Fibroblast of skin of right quadriceps (primary cell): ENCODE measurements around the gene OR6Q1.
A peak's percentile ranks its signal among the peaks of the same experiment; 100 is the strongest.
"Not testable (repeated sequence)": the region's sequence is repeated elsewhere in the genome, so short reads cannot be mapped to it uniquely, and the experiment has no call there.

ENCODE experiments used
- DNase-seq: peaks from one replicate; pipeline ENCODE4 v3.0.0-alpha.2; 2013

OR6Q1 gene, protein sequence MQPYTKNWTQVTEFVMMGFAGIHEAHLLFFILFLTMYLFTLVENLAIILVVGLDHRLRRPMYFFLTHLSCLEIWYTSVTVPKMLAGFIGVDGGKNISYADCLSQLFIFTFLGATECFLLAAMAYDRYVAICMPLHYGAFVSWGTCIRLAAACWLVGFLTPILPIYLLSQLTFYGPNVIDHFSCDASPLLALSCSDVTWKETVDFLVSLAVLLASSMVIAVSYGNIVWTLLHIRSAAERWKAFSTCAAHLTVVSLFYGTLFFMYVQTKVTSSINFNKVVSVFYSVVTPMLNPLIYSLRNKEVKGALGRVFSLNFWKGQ

DNA sequence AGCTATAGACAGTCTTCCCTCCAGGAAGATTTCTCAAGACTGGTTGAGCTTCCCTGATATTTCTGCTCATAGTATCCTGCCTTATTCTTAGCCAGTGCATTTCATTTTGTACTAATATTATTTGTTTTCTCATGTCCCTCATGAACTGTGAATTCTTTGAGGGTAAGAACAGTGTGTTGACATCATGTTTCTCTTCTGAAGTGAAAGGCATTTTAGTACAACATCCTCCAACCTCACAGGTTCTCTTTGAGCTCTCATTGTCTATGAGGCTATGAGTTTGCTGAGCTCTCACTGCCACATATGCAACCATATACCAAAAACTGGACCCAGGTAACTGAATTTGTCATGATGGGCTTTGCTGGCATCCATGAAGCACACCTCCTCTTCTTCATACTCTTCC lies at the start of gene OR6Q1:
Gene OR6Q1 (plus strand): TSS at position 301 of the 400 bp plus-strand sequence. CDS start 0 bp downstream, at position 301.
- no peak for DNase-seq

DNA sequence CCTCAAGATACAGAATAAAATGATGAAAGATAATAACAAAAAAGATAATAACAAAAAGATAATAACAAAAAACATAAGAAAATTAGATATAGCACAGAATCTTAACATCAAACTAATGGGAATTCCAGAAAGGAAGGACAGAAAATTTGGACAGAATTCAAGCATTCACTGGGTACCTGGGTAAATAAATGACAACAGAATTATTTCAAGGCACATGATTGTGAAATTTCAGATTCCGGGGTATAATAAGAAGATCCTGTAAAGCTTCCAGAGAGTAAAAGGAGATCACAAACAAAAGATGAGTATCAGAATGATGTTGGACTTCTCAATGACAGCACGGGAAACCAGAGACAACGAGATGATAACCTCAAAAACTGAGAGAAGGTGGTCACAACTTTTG lies 49.2 kb upstream of the OR6Q1 start:
- DNase-seq, result no peak

DNA sequence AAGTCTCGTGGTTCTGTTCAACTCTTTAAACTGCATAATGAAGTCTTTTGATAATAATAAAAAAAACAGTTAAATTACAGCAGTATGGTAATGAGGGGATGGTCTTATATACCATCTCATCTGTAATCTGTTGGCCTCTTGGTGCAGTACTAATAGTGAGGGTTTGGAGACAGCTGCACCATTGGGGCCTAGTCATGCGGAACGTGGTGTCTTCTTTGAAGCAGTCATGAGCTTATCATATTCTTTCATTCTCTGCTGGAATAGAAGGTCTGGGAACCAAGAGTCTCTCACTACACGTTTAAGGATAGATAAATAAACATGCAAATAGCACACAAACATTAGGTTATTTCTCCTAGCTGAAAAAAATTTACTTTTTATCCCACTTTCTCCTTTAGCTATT lies 48.0 kb upstream of the OR6Q1 start:
- no peak for DNase-seq

DNA sequence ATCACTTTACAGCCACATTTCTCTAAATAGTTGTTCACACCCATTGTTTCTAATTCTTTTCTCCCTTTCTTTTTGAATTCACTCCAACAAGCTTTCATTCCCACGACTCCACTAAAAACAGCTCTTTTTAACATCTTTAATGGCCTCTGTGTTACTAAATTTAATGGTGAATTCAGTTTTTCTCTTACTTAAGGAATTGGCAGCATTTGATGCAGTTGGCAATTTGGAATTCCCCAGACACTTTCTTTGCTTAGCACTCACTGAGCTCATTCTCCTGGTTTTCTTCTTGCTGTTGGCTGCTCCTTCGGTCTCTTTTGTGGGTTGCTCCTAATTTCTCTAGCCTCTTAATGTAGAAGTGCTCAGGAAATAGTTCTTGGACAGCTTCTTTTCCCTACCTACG lies 47.6 kb upstream of the OR6Q1 start:
- DNase-seq, result no peak

DNA sequence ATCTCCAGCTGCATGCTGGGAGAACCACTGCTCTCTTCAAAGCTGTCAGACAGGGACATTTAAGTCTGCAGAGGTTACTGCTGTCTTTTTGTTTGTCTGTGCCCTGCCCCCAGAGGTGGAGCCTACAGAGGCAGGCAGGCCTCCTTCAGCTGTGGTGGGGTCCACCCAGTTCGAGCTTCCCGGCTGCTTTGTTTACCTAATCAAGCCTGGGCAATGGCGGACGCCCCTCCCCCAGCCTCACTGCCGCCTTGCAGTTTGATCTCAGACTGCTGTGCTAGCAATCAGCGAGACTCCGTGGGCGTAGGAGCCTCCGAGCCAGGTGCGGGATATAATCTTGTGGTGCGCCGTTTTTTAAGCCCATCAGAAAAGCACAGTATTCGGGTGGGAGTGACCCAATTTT lies 31.2 kb upstream of the OR6Q1 start:
- DNase-seq, result not testable (repeated sequence)

DNA sequence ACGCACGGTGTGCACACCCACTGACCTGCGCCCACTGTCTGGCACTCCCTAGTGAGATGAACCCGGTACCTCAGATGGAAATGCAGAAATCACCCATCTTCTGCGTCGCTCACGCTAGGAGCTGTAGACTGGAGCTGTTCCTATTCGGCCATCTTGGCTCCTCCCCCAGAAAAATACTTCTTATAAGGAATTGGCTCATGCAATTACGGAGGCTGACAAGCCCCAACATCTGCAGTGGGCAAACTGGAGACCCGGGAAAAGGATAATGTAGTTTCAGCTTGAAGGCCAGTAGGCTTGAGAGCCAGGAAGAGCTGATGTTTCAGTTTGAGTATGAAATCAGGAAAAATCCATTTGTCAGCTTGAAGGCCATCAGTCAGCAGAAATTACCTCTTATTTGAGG lies 30.7 kb upstream of the OR6Q1 start:
- not testable (repeated sequence) for DNase-seq

DNA sequence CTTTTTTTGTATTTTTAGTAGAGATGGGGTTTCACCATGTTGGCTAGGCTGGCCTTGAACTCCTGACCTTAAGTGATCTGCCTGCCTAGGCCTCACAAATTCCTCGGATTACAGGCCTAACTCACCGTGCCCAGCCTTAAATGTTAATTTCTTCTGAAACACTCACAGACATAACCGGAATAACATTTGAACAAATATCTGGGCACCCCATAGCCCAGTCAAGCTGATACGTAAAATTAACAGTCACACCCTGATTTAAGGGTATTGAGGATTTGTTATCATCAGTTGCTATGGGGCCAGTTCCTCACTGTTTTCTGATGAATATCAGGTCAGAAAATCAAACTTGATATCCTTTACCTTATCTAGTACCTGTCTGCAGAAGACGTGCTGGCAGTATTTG lies 30.1 kb upstream of the OR6Q1 start:
- no peak for DNase-seq

DNA sequence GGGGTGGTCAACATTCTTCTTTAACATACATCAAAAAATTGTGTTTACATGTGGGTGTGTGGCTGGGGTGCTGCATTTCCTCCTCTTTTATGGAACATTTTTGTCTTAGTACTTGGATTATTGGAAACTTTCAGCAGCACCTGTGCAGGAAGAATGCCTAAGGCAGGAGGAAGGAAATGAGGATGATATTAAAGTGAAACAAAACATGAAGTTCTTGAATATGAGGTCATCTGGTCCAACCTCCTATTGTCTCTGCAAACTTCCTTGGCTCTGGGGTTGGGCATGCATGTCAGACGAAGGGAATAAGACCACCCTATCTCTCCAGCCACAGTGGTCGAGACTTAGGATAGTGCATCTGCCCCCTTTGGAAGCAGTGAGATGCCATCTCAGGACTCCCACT lies 27.7 kb upstream of the OR6Q1 start:
- no peak for DNase-seq

DNA sequence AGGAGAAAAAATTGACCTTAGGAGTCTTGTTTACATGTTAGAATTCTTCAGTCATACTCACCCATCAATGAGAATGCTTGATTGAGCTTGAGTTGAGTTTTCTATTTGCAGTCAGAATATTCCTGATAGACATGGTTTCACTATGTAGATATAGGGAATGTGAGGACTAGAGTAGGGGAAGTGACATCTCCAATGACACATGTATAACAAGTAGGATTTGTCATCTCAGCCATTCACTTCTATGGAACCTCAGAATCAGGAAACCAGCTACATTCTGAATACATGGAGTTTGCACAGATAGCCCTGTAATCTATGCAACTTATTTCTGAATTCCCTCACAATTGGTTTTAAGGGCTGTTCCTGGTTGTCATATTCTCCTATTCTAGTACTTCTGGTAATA lies 27.2 kb upstream of the OR6Q1 start:
- no peak for DNase-seq

DNA sequence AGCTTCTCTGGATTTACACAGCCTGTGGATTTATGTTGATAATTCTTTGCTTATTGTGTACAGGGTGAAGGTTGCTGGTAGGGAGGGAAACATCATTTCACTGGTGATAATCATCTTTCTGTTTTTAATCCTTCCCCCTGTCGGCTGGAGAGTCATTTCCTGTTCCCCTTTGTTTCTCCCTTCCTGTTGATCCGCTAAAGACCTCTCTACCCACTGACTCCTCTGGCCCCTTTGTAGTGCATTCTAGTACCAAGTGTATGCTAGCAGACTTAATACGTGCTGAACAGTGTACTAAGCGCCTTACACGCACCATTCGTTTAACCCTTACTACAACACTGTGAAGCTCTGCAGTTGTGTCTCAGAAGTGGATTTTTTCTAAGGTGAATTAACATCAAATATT lies 26.1 kb upstream of the OR6Q1 start:
- no peak for DNase-seq

DNA sequence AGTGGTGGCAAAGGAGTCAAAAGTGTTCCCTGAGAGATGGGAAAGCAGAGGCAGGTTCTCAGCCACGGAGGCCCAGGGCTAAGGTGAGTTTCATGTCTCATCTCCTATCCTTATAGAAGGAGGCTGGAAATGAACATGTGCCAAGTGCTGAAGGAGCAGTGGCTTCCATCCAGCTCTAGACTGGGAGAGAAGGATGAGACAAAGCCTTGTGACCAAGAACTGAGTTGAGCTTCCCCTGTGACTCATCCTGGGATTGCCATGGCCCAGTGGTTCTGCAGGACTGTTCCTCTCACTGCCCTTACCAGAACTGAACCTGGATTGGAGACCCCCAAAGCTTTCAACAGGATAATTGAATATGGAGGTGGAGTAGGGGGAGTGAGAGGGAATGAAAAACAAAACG lies 23.8 kb upstream of the OR6Q1 start:
- DNase-seq, result no peak

DNA sequence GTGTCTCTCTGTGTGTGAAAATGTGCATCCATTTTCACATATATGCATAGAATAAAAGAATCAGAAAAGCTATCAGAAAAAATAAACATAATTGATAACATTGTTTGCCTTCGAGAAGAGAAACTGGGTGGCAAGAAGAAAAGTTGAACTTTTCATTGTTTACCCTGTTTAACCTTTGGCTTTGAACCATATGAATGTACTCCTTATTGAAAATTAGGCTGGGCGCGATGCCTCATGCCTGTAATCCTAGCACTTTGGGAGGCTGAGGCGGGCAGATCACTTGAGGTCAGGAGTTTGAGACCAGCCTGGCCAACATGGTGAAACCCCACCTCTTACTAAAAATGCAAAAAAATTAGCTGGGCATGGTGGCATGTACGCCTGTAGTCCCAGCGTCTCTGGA lies 19.0 kb upstream of the OR6Q1 start:
- no peak for DNase-seq

DNA sequence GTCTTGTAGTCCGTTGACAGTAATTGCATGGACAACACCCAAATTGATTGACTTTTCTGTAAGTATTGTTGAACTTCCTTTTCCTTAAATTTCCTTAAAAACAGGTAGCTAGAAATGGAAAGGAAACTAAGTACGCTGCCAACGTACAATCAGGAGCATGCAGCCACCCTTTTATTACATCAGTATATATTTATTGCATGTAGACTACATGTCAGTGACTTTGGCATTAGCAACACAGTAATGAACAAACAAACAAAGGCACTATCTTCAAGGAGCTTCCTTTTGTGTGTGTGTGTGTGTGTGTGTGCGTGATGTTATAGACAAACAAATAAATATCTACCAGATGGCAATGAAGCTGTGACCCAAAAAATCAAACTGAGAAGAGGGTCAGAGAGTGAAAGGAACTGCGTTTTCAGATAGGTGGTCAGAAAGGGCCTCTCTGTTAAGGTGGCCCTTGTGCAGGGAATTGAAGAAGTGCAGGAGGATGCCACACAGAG lies 7.3 kb upstream of the OR6Q1 start, which contains the start of gene OR9Q1:
Gene OR9Q1 (plus strand): TSS at position 447 of the 497 bp plus-strand sequence. CDS start 155,564 bp downstream, outside the sequence.
- no peak for DNase-seq

DNA sequence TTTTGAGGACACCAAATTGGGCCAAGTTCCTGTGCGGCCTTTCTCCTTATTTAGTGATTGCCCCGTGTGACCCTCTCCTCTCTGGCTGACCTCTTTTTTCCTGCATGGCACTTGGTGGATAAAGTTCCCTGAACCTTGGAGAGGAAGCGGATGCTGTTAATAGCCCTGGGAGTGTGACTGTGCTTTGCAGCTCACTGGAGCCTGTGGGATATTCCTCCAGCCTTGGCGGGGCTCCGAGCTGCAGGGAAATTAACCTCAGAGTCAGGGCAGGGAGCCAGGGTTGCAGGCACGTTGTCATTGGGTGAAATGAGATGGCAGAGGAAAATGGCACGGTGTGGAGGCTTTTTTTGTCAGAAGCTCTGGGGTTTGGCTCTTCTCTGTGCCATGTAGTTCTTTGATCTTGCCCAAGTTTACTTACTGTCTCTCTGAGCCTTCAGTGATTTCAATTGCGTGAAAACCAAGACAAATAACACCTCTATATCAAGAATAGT lies 6.1 kb upstream of the OR6Q1 start:
- DNase-seq, result peak; percentile 46

DNA sequence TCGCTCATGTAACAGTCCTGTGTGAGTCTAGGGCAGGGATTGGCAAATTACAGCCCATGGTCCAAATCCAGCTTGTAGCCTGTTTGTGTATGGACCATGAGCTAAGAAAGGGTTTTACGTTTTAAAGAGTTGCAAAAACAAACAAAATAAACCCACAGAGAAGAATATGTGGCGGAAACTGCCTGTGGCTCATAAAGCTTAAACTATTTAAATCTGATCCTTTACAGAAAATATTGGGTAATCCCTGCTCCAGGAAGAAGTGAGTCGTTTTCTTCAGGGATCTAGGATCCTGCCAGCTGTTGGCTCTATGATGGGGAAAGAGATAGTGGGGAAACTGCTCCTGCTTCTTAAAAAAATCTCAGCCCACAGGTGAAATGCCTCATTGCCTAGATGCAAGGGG lies 3.4 kb upstream of the OR6Q1 start:
- peak; percentile 17 for DNase-seq

DNA sequence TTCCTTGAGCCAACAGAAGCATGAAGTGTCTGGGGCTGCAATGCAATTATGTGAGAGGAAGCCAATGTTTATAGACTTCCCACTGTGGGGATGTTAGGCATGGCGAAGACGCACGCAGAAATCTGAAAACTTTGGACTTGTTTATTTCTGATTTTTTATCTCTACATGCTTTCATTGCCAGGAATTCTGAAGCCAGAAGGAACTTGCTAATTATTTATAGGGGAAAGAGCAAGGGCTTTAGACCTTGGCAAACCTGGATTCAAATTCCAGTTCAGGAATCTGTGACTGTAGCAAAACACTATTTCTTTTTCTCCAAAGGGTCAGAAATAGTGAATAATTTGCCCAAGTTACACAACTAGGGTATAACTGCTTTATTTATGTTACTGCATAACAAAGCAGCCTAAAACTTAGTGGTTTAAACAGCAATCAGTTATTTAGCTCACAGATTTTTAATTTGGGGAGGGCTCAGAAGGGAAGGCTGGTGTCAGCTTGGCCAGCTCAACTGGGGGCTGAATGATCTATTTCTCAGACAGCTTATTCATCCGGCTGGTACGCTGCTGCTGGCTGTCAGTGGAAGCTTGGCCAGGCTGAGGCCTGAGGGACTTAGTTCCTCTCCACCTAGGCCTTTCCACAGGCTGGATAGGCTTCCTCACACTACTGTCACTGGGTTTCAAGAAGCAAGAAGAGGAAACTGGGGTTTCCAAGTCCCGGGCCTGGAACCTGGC lies 1.9 kb upstream of the OR6Q1 start:
- DNase-seq, result no peak

DNA sequence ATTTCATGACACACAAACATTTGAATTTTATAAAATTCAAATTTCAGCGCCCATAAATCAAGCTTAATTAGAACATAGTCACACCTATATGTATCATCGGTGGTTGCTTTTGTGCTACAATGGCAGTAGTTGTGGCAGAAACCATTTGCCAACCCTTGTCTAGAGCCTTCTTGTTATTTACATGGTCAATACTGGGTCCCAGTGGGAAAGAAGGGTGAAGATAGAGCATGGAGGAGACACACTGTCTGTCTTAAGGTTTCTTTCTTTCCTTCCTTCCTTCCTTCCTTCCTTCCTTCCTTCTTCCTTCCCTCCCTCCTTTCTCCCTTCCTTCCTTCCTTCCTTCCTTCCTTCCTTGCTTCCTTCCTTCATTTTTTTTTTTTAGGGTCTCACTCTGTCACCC lies 3.7 kb downstream of the OR6Q1 start:
- DNase-seq, result no peak

DNA sequence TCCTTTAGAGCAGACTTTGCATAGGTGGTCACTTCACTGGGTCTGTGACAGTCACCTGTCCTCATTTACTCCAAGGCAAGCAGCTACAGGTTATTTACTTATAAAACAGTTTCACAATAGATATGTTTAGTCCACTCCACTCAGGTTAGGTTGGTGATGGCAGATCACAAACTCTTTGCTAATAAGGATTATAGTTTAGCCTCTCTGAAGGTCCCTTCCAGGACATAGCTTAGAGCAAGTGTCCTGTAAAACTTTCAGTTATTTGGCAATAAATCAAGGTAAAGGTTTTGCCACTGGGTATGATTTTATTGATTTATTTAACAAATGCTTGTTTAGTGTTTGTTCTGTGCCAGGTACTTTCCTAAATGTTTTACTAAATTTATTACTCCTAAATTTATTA lies 8.8 kb downstream of the OR6Q1 start:
- DNase-seq, result no peak

DNA sequence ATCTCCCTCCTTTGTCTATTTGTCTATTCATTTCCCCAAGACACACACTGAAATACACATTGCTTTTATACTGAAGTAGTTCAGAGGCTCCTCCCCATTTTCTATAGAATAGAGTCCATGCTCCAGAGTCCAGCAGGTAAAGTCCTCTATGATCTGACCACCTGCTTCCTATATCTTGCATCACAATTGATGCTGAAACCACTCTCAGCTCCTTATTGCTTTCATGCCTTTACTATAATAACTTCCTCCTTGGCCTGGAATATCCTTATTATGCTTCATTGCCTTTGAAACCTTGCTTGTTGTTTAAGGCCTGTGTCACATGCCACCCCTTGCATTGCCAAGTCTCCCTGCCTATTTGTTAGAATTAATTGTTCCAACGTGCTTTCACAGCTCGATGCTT lies 12.6 kb downstream of the OR6Q1 start:
- DNase-seq, result no peak

DNA sequence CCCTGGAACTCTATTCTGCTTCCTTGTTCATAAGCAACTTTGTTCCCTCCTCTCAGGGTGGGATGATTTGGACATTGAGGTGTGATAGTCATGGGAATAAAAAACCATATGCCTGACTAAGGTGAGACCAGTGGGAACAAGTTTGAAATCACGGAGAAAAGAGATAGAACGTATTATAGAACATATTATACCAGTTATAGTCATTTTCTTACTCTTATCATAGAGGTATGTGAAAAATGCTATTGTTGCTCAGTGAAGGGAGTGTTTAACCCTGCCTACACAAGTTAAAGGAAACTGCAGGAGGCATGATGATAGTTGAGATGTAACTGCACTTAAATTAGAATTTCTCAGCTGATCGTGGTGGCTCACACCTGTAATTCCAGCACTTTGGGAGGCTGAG lies 15.5 kb downstream of the OR6Q1 start:
- DNase-seq, result no peak

DNA sequence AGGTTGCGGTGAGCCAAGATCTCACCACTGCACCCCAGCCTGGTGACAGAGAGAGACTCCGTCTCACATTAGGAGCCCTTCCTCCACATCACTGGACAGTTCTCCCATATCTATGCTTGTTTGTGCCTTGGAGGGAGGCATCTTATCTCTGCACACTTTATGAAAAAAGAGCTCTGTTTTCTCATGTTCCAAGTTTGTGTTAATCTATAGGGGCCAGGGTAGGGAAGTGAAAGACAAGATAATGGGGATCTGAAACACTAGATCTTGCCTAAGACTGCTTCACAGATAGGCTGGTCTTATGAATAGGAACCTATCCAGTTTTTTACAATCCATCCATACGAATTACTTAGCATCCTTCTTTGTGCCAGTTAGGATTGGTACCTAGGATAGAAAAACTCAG lies 17.1 kb downstream of the OR6Q1 start:
- DNase-seq, result no peak

DNA sequence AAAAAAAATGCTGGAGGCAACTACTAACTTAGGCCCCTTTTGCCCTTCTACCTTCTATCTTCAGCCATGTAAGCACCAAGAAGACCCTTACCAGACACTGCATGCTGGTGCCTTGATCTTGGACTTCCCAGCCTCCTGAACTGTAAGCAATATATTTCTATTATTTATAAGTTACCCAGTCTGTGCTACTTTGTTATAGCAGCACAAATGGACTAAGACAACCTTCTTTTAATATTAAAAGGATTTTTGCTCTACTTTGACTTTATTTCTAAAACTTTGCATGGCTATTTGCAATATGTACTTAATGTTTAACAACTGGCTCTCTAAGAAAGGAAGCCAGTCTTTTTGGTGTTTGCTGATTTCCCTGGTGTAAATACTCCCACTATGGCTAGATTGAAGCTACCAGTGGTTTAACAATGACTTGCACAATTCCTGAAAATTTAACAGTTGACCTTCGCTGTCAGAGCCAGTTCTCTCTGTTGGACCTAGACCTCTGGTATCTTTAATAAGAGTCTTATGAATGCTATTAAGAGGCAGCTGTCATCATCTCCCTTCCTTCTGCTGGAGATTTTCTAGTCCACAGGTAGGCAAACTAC lies 25.2 kb downstream of the OR6Q1 start:
- DNase-seq, result no peak

DNA sequence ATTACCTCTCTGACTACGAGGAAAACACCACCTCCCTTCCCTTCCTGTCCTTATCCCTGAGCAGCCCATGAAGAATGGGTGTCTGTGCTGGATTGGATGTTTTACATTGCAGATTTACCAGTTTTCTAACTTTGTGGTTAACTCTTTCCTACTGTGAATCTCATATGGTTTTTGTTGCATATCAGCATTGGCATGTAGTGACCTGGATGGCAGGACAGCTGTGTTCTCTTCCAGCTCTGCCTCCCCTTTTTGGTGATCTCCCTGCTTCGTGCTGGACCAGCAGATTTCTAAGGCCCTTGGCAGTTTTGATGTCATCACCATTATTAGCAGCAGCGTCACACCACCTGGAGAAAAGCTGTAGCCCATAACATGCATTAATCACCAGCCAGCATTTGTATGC lies 26.7 kb downstream of the OR6Q1 start:
- peak; percentile 14 for DNase-seq
